Type B pancreatic cell (in vitro differentiated cells): ENCODE results near the gene KRT1. TPM values are rescaled to one million over a fixed set of nuclear protein-coding genes. Genes with fewer than 3 reads are reported as not detected.

ENCODE experiments used
- DNase-seq: peaks from one replicate; pipeline ENCODE4 v3.0.0; 2021; ENCODE audit warnings: mixed read lengths; ENCODE audit not compliant: unreplicated experiment; ENCODE audit errors: extremely low spot score
- H3K27ac Mint-ChIP-seq: 2 replicates; pipeline ENCODE4 v1.8.0; 2021; ENCODE audit warnings: mild to moderate bottlenecking, mixed read lengths
- H3K27me3 Mint-ChIP-seq: 2 replicates; pipeline ENCODE4 v1.8.0; 2021; ENCODE audit warnings: mixed read lengths
- H3K36me3 Mint-ChIP-seq: 2 replicates; pipeline ENCODE4 v1.8.0; 2021; ENCODE audit warnings: mixed read lengths
- H3K4me1 Mint-ChIP-seq: one replicate; pipeline ENCODE4 v1.8.0; 2021; ENCODE audit warnings: mixed read lengths; ENCODE audit not compliant: unreplicated experiment
- H3K4me3 Mint-ChIP-seq: 2 replicates; pipeline ENCODE4 v1.8.0; 2021; ENCODE audit warnings: mild to moderate bottlenecking, mixed read lengths
- H3K9me3 Mint-ChIP-seq: 2 replicates; pipeline ENCODE4 v1.8.0; 2021; ENCODE audit warnings: mixed read lengths
- CTCF ChIP-seq: fragments of 200-600 bp; sonication (generic); conservative IDR thresholded peaks from 2 replicates; pipeline ENCODE4 v1.5.0; 2021; ENCODE audit warnings: antibody characterized with exemption, mild to moderate bottlenecking
- total RNA-seq: library from RNA; stranded (reverse); gene quantifications from 2 replicates; pipeline ENCODE4 v1.2.1, GENCODE V29; 2021; ENCODE audit warnings: low replicate concordance

Gene KRT1
- total RNA-seq, 1 donor from 2014 or later, result 269 TPM

DNA sequence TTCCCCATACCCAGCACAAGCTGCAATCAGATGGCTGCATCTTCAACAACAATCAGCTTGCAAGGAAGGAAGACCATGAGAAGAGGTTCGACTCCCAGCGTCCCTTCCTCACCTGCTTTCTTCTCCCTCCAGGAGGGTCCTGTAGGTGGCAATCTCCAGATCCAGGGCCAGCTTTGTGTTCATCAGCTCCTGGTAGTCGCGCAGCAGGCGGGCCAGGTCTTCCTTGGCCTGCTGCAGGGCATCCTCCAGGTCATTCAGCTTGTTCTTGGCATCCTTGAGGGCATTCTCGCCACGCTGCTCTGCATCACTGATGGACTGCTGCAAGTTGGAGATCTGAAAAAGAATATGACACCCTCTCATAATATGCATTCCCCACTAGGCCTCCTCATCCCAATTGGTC lies 4.0 kb downstream of the KRT1 start:
- no peaks in the 10 kb centered on the region for H3K9me3 Mint-ChIP-seq
- no peak for DNase-seq
- H3K27ac Mint-ChIP-seq, result peak overlapping the region; percentile 10
- no peak for TF ChIP-seq CTCF
- H3K4me3 Mint-ChIP-seq, result peak overlapping the region; percentile 21
- peaks cover 3% of the 10 kb centered on the region for H3K36me3 Mint-ChIP-seq
- peaks cover 16% of the 10 kb centered on the region for H3K27me3 Mint-ChIP-seq
- H3K4me1 Mint-ChIP-seq, result no peaks in the 10 kb centered on the region

- H3K9me3 Mint-ChIP-seq, result no peaks in the 10 kb centered on the region
- DNase-seq, result no peak
- peaks cover 3% of the 10 kb centered on the region for H3K36me3 Mint-ChIP-seq
- no peak for TF ChIP-seq CTCF
- peak overlapping the region; percentile 21 for H3K4me3 Mint-ChIP-seq
- no peak overlapping the region for H3K27ac Mint-ChIP-seq
- peaks cover 15% of the 10 kb centered on the region for H3K27me3 Mint-ChIP-seq
- H3K4me1 Mint-ChIP-seq, result no peaks in the 10 kb centered on the region
Measured at GRCh38 chr12:52675301-52675701, 4.9 kb downstream of the KRT1 start.

DNA sequence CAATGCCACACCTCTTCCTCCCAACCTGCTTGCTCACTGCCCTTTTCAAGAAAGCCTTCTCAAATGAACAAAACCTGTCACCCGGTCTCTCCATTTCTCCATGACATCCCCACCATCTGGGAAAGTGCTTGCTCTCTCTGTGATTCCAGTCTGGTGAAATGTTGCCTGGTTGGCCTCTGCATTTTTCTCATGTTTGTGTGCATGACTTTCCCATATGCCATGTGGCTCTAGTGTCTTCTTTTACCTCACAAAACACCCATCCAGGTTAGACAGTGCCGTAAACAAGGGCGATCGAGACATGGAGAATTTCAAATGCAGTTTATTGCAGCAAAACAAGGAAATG lies 5.8 kb downstream of the KRT1 start:
- no peak for TF ChIP-seq CTCF
- Mint-ChIP-seq H3K27me3 (peaks cover 12% of the 10 kb centered on the region), H3K4me1 (no peaks in the 10 kb centered on the region), H3K9me3 (no peaks in the 10 kb centered on the region), H3K27ac (no peak overlapping the region), H3K36me3 (no peaks in the 10 kb centered on the region), H3K4me3 (peak overlapping the region; percentile 22)
- DNase-seq, result no peak

- TF ChIP-seq CTCF, result no peak
- H3K27ac Mint-ChIP-seq, result no peak overlapping the region
- no peaks in the 10 kb centered on the region for H3K36me3 Mint-ChIP-seq
- no peak overlapping the region for H3K4me3 Mint-ChIP-seq
- no peaks in the 10 kb centered on the region for H3K4me1 Mint-ChIP-seq
- DNase-seq, result no peak
- peaks cover 10% of the 10 kb centered on the region for H3K27me3 Mint-ChIP-seq
- no peaks in the 10 kb centered on the region for H3K9me3 Mint-ChIP-seq
Measured at GRCh38 chr12:52673713-52674432, 6.3 kb downstream of the KRT1 start.

GRCh38 chr12:52673217-52673616 lies 7.0 kb downstream of the KRT1 start:
- DNase-seq, result no peak
- no peak for TF ChIP-seq CTCF
- H3K9me3 Mint-ChIP-seq, result no peaks in the 10 kb centered on the region

More at GRCh38 chr12:52673217-52673616, 7.0 kb downstream of the KRT1 start:
- peaks cover 15% of the 10 kb centered on the region for H3K27me3 Mint-ChIP-seq
- no peaks in the 10 kb centered on the region for H3K4me1 Mint-ChIP-seq
- H3K27ac Mint-ChIP-seq, result no peak overlapping the region
- H3K4me3 Mint-ChIP-seq, result no peak overlapping the region
- no peaks in the 10 kb centered on the region for H3K36me3 Mint-ChIP-seq
